CD4-positive, alpha-beta T cell treated with Interleukin-4 for 1 hour (primary cell): ENCODE measurements around the gene ARHGAP4.
A peak's percentile ranks its signal among the peaks of the same experiment; 100 is the strongest.

ENCODE experiments used
- DNase-seq, 2 donors: peaks; one replicate each; pipeline ENCODE4 v3.0.0-alpha.2; 2020 to 2022

Gene ARHGAP4

GRCh38 chrX:153961292-153961691 lies 35.2 kb upstream of the ARHGAP4 start:
- DNase-seq, result no peak

- no peak for DNase-seq
Measured at GRCh38 chrX:153960786-153961185, 34.7 kb upstream of the ARHGAP4 start.

- no peak for DNase-seq
Measured at GRCh38 chrX:153960077-153960476, 34.0 kb upstream of the ARHGAP4 start.

GRCh38 chrX:153959649-153960048 lies 33.6 kb upstream of the ARHGAP4 start:
- DNase-seq, result no peak

- DNase-seq, result no peak
Measured at GRCh38 chrX:153958605-153959004, 32.5 kb upstream of the ARHGAP4 start.

GRCh38 chrX:153957224-153957623 lies 31.2 kb upstream of the ARHGAP4 start:
- no peak for DNase-seq

- DNase-seq, result no peak
Measured at GRCh38 chrX:153956044-153956907, 30.2 kb upstream of the ARHGAP4 start.

GRCh38 chrX:153955228-153955732 lies 29.2 kb upstream of the ARHGAP4 start:
- DNase-seq, result no peak

GRCh38 chrX:153954558-153955227 lies 28.6 kb upstream of the ARHGAP4 start:
- no peak for DNase-seq

- DNase-seq, result no peak
Measured at GRCh38 chrX:153953892-153954557, 28.0 kb upstream of the ARHGAP4 start.

- peak; percentile 77 to 80 for DNase-seq
Measured at GRCh38 chrX:153953342-153953830, 27.3 kb upstream of the ARHGAP4 start.

- DNase-seq, result no peak
Measured at GRCh38 chrX:153952373-153953026, 26.4 kb upstream of the ARHGAP4 start.

- no peak for DNase-seq
Measured at GRCh38 chrX:153951683-153952372, 25.8 kb upstream of the ARHGAP4 start.

- no peak for DNase-seq
Measured at GRCh38 chrX:153950127-153950526, 24.1 kb upstream of the ARHGAP4 start.

GRCh38 chrX:153948847-153949805 lies 23.1 kb upstream of the ARHGAP4 start:
- no peak for DNase-seq

GRCh38 chrX:153948002-153948466 lies 22.0 kb upstream of the ARHGAP4 start:
- no peak for DNase-seq

GRCh38 chrX:153947009-153947769 lies 21.1 kb upstream of the ARHGAP4 start:
- peak; percentile 83 to 84 for DNase-seq

GRCh38 chrX:153945956-153946943 lies 20.2 kb upstream of the ARHGAP4 start:
- no peak for DNase-seq

- no peak for DNase-seq
Measured at GRCh38 chrX:153944800-153945150, 18.7 kb upstream of the ARHGAP4 start.
